Putamen (tissue), 1 donor: ENCODE measurements around the gene MUC12.
"Not testable (repeated sequence)": the region's sequence is repeated elsewhere in the genome, so short reads cannot be mapped to it uniquely, and the experiment has no call there.

Experiments
- DNase-seq: peaks from one replicate; pipeline ENCODE4 v3.0.0-alpha.2; 2016; ENCODE audit warnings: low spot score

MUC12 gene, protein sequence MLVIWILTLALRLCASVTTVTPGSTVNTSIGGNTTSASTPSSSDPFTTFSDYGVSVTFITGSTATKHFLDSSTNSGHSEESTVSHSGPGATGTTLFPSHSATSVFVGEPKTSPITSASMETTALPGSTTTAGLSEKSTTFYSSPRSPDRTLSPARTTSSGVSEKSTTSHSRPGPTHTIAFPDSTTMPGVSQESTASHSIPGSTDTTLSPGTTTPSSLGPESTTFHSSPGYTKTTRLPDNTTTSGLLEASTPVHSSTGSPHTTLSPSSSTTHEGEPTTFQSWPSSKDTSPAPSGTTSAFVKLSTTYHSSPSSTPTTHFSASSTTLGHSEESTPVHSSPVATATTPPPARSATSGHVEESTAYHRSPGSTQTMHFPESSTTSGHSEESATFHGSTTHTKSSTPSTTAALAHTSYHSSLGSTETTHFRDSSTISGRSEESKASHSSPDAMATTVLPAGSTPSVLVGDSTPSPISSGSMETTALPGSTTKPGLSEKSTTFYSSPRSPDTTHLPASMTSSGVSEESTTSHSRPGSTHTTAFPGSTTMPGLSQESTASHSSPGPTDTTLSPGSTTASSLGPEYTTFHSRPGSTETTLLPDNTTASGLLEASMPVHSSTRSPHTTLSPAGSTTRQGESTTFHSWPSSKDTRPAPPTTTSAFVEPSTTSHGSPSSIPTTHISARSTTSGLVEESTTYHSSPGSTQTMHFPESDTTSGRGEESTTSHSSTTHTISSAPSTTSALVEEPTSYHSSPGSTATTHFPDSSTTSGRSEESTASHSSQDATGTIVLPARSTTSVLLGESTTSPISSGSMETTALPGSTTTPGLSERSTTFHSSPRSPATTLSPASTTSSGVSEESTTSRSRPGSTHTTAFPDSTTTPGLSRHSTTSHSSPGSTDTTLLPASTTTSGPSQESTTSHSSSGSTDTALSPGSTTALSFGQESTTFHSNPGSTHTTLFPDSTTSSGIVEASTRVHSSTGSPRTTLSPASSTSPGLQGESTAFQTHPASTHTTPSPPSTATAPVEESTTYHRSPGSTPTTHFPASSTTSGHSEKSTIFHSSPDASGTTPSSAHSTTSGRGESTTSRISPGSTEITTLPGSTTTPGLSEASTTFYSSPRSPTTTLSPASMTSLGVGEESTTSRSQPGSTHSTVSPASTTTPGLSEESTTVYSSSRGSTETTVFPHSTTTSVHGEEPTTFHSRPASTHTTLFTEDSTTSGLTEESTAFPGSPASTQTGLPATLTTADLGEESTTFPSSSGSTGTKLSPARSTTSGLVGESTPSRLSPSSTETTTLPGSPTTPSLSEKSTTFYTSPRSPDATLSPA (N-terminal part only)

DNA sequence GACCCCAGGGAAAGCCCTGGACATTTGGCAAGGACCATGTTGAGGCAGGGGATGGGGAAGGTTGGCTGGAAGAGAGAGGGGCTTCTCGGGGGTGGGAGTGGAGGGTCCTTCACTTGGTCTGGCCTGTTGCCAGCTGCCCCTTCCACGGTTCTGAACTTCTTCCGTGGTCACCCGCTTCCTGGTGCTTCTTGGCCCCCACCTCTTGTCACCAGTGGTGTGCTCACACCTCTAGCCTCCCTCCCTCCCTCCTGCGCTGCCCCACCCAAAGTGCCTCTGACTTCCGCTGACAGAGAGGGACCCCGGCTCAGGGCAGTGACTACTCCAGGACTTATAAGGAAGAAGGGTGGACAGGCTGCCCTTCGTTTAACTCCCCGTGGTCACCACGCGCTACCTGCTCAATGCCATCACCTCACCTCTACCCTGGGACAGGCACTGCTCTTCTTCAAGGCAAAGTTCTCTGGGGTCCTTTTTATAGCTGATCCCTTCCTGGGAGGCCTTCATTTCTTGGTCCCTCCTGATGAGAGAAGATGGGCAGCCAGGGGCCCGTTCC, at the start of gene MUC12:
Gene MUC12, plus strand, starts transcription at position 500 of the 550 bp plus-strand sequence. CDS start 58 bp downstream, outside the sequence.
- no peak for DNase-seq

DNA sequence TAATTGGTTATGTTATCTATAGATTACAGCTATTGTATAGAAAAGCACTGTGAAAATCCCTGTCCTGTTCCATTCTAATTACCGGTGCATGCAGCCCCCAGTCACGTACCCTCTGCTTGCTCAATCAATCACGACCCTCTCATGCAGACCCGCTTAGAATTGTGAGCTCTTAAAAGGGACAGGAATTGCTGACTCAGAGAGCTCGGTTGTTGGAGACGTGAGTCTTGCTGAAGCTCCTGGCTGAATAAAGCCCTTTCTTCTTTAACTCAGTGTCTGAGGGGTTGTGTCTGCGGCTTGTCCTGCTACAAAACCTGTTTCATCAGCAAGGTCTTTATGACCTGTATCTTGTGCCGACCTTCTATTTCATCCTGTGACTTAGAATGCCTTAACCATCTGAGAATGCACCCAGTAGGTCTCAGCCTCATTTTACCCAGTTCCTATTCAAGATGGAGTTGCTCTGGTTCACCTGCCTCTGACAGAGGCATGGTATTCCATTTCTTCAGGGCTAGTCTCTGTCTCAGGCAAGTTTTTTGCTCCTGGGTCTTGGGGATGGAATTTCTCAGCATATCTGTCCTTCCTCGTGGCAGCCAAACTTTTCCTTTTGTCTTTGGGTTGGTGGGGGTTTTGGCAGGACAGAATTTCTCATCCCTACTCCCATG, 49.5 kb upstream of the MUC12 start:
- DNase-seq = not testable (repeated sequence)

DNA sequence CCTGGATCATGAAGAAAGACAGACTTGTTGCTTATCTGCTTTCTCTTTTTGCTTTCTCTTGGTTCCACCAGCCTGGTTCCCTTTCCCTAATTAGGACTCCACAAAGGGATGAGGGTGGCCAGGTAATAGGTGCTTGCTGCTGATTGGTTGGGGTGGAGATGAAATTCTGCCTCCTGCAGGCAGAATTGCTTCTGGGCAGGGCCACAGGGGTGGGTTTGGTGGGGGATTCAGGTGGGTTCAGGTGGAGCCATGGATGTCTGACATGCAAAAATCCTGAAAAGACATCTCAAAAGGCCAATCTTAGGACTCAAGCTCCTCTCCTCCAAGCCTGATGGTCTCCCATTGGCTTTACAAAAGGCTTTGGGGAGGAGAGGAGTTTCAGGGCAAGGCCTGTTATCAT, 48.3 kb upstream of the MUC12 start:
- no peak for DNase-seq

DNA sequence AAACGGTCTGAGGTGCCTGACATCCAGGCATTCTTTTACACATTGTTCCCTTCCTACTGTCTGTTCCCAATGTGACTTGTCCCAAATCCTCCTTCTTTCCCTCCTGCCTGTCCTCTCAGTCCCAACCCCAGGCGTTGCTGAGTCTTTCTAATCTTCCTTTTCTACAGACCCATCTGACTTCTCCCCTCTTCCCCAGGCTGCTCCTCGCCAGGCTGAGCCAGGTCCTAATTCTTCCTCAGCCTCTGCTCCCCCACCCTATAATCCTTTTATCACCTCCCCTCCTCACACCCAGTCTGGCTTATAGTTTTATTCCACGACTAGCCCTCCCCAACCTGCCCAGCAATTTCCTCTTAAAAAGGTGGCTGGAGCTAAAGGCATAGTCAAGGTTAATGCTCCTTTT, 45.7 kb upstream of the MUC12 start:
- not testable (repeated sequence) for DNase-seq

DNA sequence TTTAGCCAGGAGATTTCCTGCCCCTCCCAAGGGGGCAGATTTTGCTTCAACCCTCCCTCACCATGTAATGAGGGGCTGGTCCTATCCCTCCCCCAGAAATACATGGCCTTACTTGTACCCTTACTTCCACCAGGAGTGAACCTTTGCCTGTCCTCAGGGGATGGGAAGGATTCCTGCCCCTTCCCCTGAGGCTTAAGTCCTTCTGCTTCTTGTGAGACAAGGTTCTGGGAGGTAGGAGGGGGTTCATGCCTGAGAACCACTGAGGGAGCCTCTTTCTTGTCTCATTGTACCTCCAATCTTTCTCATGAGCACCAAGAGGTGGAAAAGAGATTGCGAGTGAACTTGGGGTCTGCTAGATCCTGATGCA, 39.6 kb upstream of the MUC12 start:
- DNase-seq = no peak

DNA sequence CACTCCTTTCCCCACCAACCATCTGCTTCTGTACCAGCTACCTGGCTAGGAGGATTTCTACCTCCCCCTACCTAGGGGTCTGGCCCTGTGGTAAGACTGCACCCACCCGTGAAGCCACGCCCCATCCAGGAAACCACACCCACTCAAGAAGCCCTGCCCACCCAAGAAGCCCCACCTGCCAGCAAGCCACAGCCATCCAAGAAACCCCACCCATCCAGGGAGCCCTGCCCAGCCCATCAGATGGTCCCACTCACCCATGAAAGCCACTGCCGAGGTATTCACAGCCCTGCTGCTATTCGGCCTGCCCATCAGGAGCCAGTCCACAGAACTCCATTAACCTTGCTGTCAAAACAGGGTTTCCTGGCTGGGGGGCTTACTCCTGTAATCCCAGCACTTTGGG, 35.6 kb upstream of the MUC12 start:
- no peak for DNase-seq

DNA sequence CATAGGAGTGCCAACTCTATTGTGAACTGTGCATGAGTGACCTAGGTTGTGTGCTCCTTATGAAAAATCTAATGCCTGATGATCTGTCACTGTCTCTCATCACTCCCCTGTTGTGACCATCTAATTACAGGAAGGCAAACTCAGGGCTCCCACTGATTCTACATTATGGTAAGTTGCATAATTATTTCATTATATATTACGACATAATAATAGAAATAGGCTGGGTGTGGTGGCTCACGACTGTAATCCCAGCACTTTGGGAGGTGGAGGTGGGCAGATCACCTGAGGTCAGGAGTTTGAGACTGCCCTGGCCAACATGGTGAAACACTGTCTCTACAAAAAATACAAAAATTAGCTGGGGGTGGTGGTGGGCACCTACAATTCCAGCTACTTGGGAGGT, 34.0 kb upstream of the MUC12 start:
- DNase-seq = not testable (repeated sequence)

DNA sequence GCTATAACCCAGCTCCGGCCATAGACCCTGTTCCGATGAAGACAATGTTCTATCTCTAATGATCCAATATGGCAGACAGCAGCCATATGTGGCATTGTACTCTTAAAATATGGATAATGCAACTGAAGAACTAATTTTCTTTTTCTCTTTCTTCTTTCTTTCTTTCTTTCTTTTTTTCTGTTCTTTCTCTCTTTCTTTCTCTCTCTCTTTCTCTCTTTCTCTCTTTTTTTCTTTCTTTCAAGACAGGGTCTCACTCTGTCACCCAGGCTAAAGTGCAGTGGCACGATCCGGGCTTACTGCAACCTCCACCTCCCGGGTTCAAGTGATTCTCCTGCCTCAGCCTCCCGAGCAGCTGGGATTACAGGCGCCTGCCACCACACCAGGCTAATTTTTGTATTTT, 33.2 kb upstream of the MUC12 start:
- DNase-seq = not testable (repeated sequence)

DNA sequence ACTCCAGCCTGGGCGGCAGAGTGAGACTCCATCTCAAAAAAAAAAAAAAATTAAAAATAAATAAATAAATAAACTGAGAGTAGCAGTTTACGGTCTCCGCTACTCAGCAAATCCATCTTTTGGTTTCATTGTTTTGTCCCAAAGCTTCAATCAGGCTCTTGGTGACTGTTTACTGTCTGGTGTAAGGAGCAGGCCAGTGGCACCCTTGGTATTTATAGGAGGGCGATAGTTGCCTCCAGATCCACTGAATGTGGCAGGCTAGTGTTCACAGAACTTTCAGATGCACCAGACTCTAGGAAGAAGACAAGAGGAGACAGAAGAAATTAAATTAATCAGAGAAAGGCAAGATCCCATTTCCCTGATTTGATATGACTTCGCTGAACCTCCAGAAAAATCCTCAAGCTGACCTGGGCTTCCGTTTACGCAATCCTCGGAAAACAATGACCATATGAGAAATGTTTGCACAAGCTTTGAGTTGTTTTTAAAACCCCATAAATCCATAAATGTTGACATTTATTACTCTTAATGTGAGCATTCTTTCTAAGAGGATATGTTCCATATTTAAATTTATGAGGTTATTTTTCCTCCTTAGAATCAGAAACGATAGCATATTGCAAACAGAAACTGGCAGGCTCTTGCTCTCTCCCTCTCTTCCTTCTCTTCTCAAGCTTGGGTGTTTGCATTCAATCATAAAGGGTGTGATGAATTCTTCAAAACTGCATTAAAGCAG, 27.2 kb upstream of the MUC12 start:
- DNase-seq = no peak

DNA sequence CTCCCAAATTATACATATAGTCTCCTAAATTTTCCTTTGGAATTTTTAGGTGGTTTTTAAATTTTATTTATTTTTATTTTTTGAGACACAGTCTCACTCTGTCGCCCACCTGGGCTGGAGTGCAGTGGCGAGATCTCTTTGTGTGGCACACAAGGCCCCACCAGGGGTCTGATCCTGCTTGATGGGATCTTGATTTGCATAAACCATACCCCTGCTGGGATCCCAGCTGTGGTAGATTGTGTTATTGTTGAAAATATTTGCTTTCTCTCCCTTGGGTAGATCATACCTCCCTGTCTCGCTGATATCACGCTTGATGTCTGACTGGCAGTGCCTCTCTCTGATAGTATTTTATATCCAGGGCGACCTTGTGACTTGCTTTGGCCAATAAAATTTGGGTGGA, 25.7 kb upstream of the MUC12 start:
- no peak for DNase-seq

DNA sequence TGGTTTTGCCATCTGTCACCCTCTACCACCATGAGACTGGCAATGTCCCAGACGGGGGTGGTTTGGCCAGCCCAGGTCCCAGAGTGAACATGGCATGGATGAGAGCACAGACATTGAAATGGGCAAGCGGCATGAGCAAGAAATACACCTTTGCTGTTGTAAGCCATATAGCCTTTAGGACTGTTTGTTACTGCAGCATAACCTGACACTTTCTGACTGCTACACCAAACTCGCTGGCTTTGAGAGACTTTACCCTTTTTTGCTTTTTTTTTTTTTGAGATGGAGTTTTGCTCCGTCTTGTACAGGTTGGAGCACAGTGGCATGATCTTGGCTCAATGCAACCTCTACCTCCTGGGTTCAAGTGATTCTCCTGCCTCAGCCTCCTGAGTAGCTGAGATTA, 25.2 kb upstream of the MUC12 start:
- DNase-seq = no peak

DNA sequence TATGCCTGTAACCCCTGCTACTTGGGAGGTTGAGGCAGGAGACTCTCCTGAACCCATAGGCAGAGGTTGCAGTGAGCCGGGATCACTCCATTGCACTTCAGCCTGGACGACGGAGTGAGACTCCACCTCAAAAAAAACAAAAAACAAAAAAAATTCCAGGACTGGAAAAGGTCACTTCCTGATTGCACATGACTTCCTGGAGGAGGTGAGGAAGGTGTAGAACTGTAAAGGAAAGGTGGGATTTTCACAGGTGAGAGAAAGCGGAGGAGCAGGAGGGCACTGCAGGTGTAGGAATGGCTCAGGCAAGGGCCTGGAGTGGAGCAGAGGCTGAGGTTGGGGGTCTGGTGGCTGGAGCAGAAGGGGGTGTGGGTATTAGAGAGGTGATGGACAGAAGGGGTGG, 23.3 kb upstream of the MUC12 start:
- DNase-seq = no peak

DNA sequence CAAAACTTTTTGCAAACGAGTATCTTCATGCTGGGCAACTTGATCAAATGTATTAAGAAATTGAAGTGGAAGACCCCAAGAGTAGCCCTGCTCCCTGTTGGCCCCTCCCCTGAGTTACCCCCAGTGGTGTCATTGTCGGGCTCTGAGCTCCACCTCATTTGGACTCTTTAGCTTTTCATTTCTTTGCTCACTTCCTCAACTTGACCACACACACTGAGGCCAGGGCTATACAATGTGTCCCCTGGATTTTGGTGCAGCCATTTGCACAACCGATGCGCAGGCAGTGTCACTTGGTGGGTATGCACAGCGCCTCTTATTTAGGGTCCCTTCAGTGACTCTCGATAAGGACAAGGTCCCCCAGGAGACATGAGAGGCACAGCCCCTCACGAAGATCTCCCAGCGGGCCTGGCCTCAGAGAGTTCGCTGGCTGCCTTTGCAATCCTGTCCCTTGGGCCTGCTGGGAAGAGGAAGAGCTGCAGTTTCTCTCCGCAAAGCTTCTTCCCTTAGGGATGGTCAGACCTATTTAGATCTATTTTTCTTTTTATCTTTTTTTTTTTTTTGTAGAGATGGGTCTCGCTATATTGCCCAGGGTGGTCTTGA, 22.5 kb upstream of the MUC12 start:
- DNase-seq = no peak

DNA sequence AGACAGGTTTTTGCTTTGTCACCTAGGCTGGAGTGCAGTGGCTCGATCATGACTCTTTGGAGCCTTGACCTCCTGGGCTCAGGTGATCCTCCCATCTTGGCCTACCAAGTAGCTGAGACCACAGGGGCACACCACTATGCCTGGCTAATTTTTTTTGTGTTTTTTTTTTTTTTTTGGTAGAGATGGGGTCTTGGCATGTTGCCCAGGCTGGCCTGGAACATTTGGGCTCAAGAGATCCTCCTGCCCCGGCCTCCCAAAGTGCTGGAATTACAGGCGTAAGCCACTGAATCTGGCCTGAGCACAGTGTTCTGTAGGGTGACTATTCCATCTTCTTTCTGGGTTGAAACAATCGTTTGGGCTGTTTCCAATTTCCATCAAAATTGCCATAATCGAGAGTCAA, 21.6 kb upstream of the MUC12 start:
- DNase-seq = no peak

DNA sequence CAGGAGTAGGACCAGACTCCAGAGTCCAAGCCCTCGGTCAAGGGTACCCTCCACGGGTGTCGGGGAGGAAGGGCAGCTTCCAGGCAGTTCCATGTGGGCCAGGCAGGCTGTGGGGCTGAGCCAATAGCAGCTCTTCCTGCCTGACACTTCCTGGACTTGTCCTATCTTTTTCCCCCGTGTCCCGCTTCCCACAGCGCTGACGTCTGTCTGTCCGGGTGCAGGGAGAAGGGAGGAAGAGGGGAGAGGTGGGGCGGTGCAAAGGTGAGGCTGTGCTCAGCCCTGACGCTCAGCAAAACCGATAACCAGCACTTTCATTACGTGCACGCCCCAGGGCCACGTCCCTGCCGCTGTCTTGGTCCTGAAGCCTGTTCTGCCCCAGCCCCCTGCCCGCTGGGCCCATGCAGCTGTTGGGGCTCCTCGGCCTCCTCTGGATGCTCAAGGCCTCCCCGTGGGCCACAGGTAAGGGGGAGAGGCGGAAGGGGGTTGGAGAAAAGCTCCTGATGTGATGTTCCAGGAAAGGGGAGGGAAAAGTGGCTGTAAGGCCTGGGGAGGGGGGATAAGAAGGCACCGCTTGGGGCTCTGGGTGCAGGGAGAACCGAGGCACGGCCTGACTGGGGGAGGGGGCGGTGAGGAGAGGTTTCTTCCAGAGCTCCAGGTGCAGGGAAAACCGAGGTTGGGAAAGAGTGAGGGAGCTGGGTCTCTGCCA, 20.0 kb upstream of the MUC12 start, which contains the start of gene MUC3A:
Gene MUC3A, plus strand, starts transcription at position 308 of the 706 bp plus-strand sequence. Its CDS starts 91 bp downstream, at position 399.
- no peak for DNase-seq

DNA sequence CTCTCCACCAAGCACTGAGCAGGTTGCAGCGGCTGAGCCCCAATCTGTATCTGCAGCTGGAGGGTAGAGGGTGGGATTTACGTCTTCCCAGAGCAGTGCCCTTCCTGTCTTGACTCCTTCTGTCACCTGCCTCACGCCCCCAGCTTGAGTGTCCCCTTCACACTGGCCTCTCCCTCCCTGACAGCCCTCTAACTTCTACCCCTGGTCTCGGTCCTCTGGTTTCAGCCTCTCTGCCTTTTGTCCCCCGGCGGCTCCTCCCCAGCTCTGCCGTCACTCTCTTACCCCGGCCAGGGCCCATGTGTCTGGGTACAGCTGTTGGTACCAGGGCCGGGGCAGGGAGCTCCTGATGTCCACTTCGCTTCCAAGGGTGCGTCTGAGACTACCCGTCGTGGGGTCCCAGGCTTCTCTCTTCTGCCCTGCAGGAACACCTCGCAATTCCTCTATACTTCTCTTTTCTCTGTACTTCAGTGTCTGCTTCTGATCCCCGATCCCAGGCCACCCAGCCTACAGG, 19.4 kb upstream of the MUC12 start:
- no peak for DNase-seq

DNA sequence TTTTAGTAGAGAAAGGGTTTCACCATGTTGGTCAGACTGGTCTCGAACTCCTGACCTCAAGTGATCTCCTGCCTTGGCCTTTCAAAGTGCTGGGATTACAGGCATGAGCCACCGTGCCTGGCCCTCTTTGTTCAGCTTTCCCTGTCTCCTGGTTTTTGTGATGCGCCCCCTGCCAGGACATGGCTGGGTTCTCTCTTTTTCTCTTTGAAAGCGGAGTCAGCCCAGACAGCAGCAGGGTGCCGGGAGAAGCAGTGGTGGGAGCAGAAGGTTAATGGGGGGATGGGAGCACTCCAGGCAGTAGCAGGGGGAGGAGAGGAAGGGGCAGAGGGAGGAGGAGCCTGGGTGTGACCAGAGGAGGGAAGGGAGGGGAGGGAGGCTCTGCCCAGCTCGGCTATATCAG, 18.2 kb upstream of the MUC12 start:
- DNase-seq = no peak

DNA sequence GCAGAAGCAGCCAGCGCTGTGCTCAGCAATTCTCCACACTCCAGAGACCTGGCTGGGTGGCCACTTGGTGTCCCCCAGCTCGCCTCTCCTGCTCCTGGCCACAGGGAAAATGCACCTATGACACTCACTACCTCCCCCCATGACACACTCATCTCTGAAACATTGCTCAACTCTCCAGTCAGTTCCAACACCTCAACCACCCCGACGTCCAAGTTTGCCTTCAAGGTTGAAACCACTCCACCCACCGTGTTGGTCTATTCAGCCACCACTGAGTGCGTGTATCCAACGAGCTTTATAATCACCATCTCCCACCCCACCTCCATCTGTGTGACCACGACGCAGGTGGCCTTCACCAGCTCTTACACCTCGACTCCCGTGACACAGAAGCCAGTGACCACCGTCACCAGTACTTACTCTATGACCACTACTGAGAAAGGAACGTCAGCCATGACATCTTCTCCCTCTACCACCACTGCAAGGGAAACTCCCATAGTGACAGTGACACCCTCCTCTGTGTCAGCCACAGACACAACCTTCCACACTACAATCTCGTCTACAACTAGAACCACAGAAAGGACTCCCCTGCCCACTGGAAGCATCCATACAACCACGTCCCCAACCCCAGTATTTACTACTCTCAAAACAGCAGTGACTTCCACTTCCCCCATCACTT, 17.3 kb upstream of the MUC12 start:
- no peak for DNase-seq

DNA sequence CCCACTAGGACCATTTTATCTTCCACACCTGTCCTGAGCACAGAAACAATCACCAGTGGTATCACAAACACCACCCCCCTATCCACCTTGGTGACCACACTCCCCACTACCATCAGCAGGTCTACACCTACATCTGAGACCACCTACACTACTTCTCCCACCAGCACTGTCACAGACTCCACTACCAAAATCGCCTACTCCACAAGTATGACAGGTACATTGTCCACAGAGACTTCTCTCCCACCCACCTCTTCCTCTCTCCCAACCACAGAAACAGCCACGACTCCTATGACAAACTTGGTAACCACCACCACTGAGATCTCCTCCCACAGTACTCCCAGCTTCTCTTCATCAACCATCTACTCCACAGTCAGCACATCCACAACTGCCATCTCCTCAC, 16.7 kb upstream of the MUC12 start:
- DNase-seq = no peak
